ENCODE results near the gene SLC5A3. TPM values are rescaled to one million over a fixed set of nuclear protein-coding genes. Genes with fewer than 3 reads are reported as not detected.

The SLC5A3 gene
- total RNA-seq, 2 experiments from 2014 or later: 22.2 to 31.5 TPM

DNA sequence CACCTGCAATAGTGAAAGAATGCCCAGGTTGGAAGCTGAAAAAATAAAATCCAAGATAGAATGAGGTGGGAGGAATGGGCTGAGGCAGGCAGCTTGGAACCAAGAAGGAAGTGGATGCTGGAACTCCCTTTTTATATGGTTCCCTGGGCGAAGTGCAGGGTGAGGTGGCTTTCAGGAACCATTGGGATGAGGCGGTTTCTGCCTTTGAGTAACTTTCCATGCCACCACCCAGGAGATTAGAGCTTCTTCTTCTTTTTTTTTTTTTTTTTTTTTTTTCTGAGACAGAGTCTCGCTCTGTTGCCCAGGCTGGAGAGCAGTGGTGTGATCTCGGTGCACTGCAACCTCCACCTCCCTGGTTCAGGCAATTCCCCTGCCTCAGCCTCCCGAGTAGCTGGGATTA is 17.8 kb upstream of the SLC5A3 start:
- H4K20me1 ChIP-seq (ENCODE audit: insufficient read depth, low read length): no peaks in the 10 kb centered on the region
- CTCF ChIA-PET (ENCODE audit: unreplicated experiment): no interaction called here
- H3K9me3 ChIP-seq (ENCODE audit: low read length): no peaks in the 10 kb centered on the region
- no peak for DNase-seq (ENCODE audit: low spot score)
- H3K9me2 ChIP-seq (ENCODE audit: insufficient read depth, low read length): no peaks in the 10 kb centered on the region
- no peak overlapping the region for H3K27ac ChIP-seq (ENCODE audit: low read depth, low read length, poor library complexity, severe bottlenecking)
- no peak overlapping the region for H3K4me2 ChIP-seq (ENCODE audit: low read length)
- POLR2A ChIA-PET: interaction anchor here (0.8 to 1.0 kb wide), 2 partner anchors 32 to 78 kb away, joined by 3 to 5 read pairs; no protein-coding TSS in a partner anchor
- no peak for TF ChIP-seq EZH2phosphoT487 (IDR thresholded peaks at IDR 0.05; ENCODE audit: borderline replicate concordance, low read depth, low read length)
- TF ChIP-seq, protein P1, sequence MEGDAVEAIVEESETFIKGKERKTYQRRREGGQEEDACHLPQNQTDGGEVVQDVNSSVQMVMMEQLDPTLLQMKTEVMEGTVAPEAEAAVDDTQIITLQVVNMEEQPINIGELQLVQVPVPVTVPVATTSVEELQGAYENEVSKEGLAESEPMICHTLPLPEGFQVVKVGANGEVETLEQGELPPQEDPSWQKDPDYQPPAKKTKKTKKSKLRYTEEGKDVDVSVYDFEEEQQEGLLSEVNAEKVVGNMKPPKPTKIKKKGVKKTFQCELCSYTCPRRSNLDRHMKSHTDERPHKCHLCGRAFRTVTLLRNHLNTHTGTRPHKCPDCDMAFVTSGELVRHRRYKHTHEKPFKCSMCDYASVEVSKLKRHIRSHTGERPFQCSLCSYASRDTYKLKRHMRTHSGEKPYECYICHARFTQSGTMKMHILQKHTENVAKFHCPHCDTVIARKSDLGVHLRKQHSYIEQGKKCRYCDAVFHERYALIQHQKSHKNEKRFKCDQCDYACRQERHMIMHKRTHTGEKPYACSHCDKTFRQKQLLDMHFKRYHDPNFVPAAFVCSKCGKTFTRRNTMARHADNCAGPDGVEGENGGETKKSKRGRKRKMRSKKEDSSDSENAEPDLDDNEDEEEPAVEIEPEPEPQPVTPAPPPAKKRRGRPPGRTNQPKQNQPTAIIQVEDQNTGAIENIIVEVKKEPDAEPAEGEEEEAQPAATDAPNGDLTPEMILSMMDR (conservative IDR thresholded peaks at IDR 0.05; ENCODE audit: low read length): no peak
- H3K4me3 ChIP-seq (ENCODE audit: low read depth, low read length, poor library complexity, severe bottlenecking): no peak overlapping the region
- no peaks in the 10 kb centered on the region for H3K79me2 ChIP-seq (ENCODE audit: insufficient read depth, low read depth, low read length)
- H3K36me3 ChIP-seq (ENCODE audit: insufficient read depth, low read length): no peaks in the 10 kb centered on the region
- intact Hi-C loops (cut with micrococcal nuclease; ENCODE audit: unreplicated experiment): no loop called here
- no TSS peak for BruUV-seq (replicated peaks)
- no peaks in the 10 kb centered on the region for H3K4me1 ChIP-seq (ENCODE audit: insufficient read depth, low read length, poor library complexity, severe bottlenecking)
- no peak overlapping the region for H2AFZ ChIP-seq (ENCODE audit: low read length)

DNA sequence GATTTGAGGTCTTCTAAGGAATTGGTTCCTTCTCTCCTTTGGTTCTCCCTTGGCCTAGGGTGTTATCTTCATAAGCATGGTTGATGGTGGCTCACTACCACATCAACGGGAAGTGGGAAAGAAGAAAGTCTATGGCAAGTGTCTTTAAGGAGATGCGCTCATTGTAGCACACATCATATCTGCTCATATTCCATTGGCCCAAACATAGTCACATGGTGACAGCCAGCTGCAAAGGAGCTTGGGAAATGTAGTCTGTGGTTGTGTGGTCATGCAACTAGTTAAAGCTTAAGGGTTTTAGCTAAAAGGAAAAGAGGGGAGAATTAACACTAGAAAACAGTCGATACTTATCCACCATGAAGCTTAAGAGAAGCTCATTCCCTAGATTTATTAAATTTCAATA is 11.4 kb upstream of the SLC5A3 start:
- TF ChIP-seq, protein P1 (conservative IDR thresholded peaks at IDR 0.05; ENCODE audit: low read length): no peak
- TF ChIP-seq EZH2phosphoT487 (IDR thresholded peaks at IDR 0.05; ENCODE audit: borderline replicate concordance, low read depth, low read length): no peak
- H4K20me1 ChIP-seq (ENCODE audit: insufficient read depth, low read length): no peaks in the 10 kb centered on the region
- H3K9me2 ChIP-seq (ENCODE audit: insufficient read depth, low read length): no peaks in the 10 kb centered on the region
- no peak overlapping the region; the same call in 1 of the 2 replicates for H3K4me2 ChIP-seq (ENCODE audit: low read length)
- no peak overlapping the region for H3K27ac ChIP-seq (ENCODE audit: low read depth, low read length, poor library complexity, severe bottlenecking)
- H2AFZ ChIP-seq (ENCODE audit: low read length): peak overlapping the region; percentile 84
- no peaks in the 10 kb centered on the region; the same call in 1 of the 2 replicates for H3K9me3 ChIP-seq (ENCODE audit: low read length)
- peaks cover 5% of the 10 kb centered on the region for H3K4me1 ChIP-seq (ENCODE audit: insufficient read depth, low read length, poor library complexity, severe bottlenecking)
- peak; percentile 63 for DNase-seq (ENCODE audit: low spot score)
- H3K79me2 ChIP-seq (ENCODE audit: insufficient read depth, low read depth, low read length): no peaks in the 10 kb centered on the region
- no TSS peak for BruUV-seq (replicated peaks)
- intact Hi-C loops (cut with micrococcal nuclease; ENCODE audit: unreplicated experiment): no loop called here
- ChIA-PET CTCF (ENCODE audit: unreplicated experiment) (no interaction called here), POLR2A (no interaction called here)
- no peaks in the 10 kb centered on the region for H3K36me3 ChIP-seq (ENCODE audit: insufficient read depth, low read length)
- no peak overlapping the region for H3K4me3 ChIP-seq (ENCODE audit: low read depth, low read length, poor library complexity, severe bottlenecking)

- intact Hi-C loops (cut with micrococcal nuclease; ENCODE audit: unreplicated experiment): no loop called here
- Histone ChIP-seq H3K79me2 (ENCODE audit: insufficient read depth, low read depth, low read length) (no peaks in the 10 kb centered on the region), H3K4me1 (ENCODE audit: insufficient read depth, low read length, poor library complexity, severe bottlenecking) (peaks cover 5% of the 10 kb centered on the region), H3K9me2 (ENCODE audit: insufficient read depth, low read length) (no peaks in the 10 kb centered on the region), H3K4me3 (ENCODE audit: low read depth, low read length, poor library complexity, severe bottlenecking) (no peak overlapping the region), H3K4me2 (ENCODE audit: low read length) (no peak overlapping the region), H3K9me3 (ENCODE audit: low read length) (no peaks in the 10 kb centered on the region; the same call in 1 of the 2 replicates), H4K20me1 (ENCODE audit: insufficient read depth, low read length) (no peaks in the 10 kb centered on the region), H3K27ac (ENCODE audit: low read depth, low read length, poor library complexity, severe bottlenecking) (no peak overlapping the region), H3K36me3 (ENCODE audit: insufficient read depth, low read length) (no peaks in the 10 kb centered on the region), H2AFZ (ENCODE audit: low read length) (no peak overlapping the region)
- ChIA-PET CTCF (ENCODE audit: unreplicated experiment) (no interaction called here), POLR2A (no interaction called here)
- TF ChIP-seq, protein P1 (conservative IDR thresholded peaks at IDR 0.05; ENCODE audit: low read length): no peak
- no peak for TF ChIP-seq EZH2phosphoT487 (IDR thresholded peaks at IDR 0.05; ENCODE audit: borderline replicate concordance, low read depth, low read length)
- BruUV-seq (replicated peaks): no TSS peak
- no peak for DNase-seq (ENCODE audit: low spot score)
Measured at GRCh38 chr21:34065027-34065426, 8.4 kb upstream of the SLC5A3 start.

All from OCI-LY7 (cell line).